ENCODE results near the gene QSER1.

- TF ChIP-seq EZH2 (IDR thresholded peaks at IDR 0.05; ENCODE audit: low read length, missing control alignments) (no peak), CTCF (conservative IDR thresholded peaks at IDR 0.05 in 1 of 2, IDR thresholded peaks at IDR 0.05 in 1 of 2; ENCODE audit: low read depth in 1 of 2, low read length in 2 of 2) (no peak)
These were observed 41.4 kb upstream of the QSER1 start for GRCh38 chr11:32851251-32851650.
